Osteocyte (in vitro differentiated cells): Measurements from ENCODE around the gene SYNPO2. TPM values are rescaled to one million over a fixed set of nuclear protein-coding genes. Genes with fewer than 3 reads are reported as not detected.

Source experiments
- DNase-seq: peaks from one replicate; pipeline ENCODE4 v3.0.0; 2021; ENCODE audit warnings: mixed read lengths; ENCODE audit not compliant: unreplicated experiment; ENCODE audit errors: extremely low spot score
- H3K27ac Mint-ChIP-seq: one replicate; pipeline ENCODE4 v1.8.0; 2021; ENCODE audit warnings: mild to moderate bottlenecking, mixed read lengths; ENCODE audit not compliant: unreplicated experiment
- H3K27me3 Mint-ChIP-seq: one replicate; pipeline ENCODE4 v1.8.0; 2021; ENCODE audit warnings: mixed read lengths; ENCODE audit not compliant: unreplicated experiment
- H3K36me3 Mint-ChIP-seq: one replicate; pipeline ENCODE4 v1.8.0; 2021; ENCODE audit warnings: mixed read lengths; ENCODE audit not compliant: unreplicated experiment
- H3K4me1 Mint-ChIP-seq: one replicate; pipeline ENCODE4 v1.8.0; 2021; ENCODE audit warnings: mixed read lengths; ENCODE audit not compliant: unreplicated experiment
- H3K4me3 Mint-ChIP-seq: one replicate; pipeline ENCODE4 v1.8.0; 2021; ENCODE audit warnings: mild to moderate bottlenecking, moderate library complexity, mixed read lengths; ENCODE audit not compliant: unreplicated experiment
- H3K9me3 Mint-ChIP-seq: one replicate; pipeline ENCODE4 v1.8.0; 2021; ENCODE audit warnings: mixed read lengths; ENCODE audit not compliant: unreplicated experiment
- CTCF ChIP-seq: fragments of 200-600 bp; sonication (generic); IDR thresholded peaks from 2 replicates; pipeline ENCODE4 v1.5.0; 2021; ENCODE audit warnings: antibody characterized with exemption, mild to moderate bottlenecking, moderate library complexity
- total RNA-seq: library from RNA; stranded (reverse); gene quantifications from 2 replicates; pipeline ENCODE4 v1.2.1, GENCODE V29; 2021

The SYNPO2 gene
- total RNA-seq, 1 donor from 2014 or later = 4.1 TPM

- no peak for TF ChIP-seq CTCF
- no peak for DNase-seq
- H3K4me3 Mint-ChIP-seq = no peak overlapping the region
- no peak overlapping the region for H3K27ac Mint-ChIP-seq
- H3K4me1 Mint-ChIP-seq = peaks cover 14% of the 10 kb centered on the region
- no peaks in the 10 kb centered on the region for H3K9me3 Mint-ChIP-seq
- no peaks in the 10 kb centered on the region for H3K36me3 Mint-ChIP-seq
- peaks cover 5% of the 10 kb centered on the region for H3K27me3 Mint-ChIP-seq
Observed at GRCh38 chr4:118894034-118894433, 5.4 kb downstream of the SYNPO2 start.

GRCh38 chr4:118898221-118898620 lies 9.6 kb downstream of the SYNPO2 start:
- H3K9me3 Mint-ChIP-seq = no peaks in the 10 kb centered on the region
- H3K27me3 Mint-ChIP-seq = no peaks in the 10 kb centered on the region
- DNase-seq = no peak
- H3K27ac Mint-ChIP-seq = no peak overlapping the region
- no peaks in the 10 kb centered on the region for H3K36me3 Mint-ChIP-seq
- peaks cover 3% of the 10 kb centered on the region for H3K4me1 Mint-ChIP-seq
- TF ChIP-seq CTCF = no peak
- H3K4me3 Mint-ChIP-seq = no peak overlapping the region

- no peak for TF ChIP-seq CTCF
Observed at GRCh38 chr4:118898684-118899138, 10.1 kb downstream of the SYNPO2 start.

GRCh38 chr4:118904418-118904817 lies 15.8 kb downstream of the SYNPO2 start:
- no peak for DNase-seq
- H3K27ac Mint-ChIP-seq = peak overlapping the region; percentile 52

More at GRCh38 chr4:118898684-118899138, 10.1 kb downstream of the SYNPO2 start:
- Mint-ChIP-seq H3K9me3 (no peaks in the 10 kb centered on the region), H3K4me1 (peaks cover 4% of the 10 kb centered on the region), H3K27me3 (no peaks in the 10 kb centered on the region), H3K27ac (no peak overlapping the region), H3K4me3 (no peak overlapping the region), H3K36me3 (no peaks in the 10 kb centered on the region)
- DNase-seq = no peak

GRCh38 chr4:118904935-118905334 lies 16.3 kb downstream of the SYNPO2 start:
- no peak for TF ChIP-seq CTCF
- peak overlapping the region; percentile 5 for H3K4me3 Mint-ChIP-seq
- H3K4me1 Mint-ChIP-seq = peaks cover 21% of the 10 kb centered on the region
- H3K27ac Mint-ChIP-seq = peak overlapping the region; percentile 52
- no peaks in the 10 kb centered on the region for H3K27me3 Mint-ChIP-seq
- no peak for DNase-seq
- no peaks in the 10 kb centered on the region for H3K36me3 Mint-ChIP-seq
- no peaks in the 10 kb centered on the region for H3K9me3 Mint-ChIP-seq

More at GRCh38 chr4:118904418-118904817, 15.8 kb downstream of the SYNPO2 start:
- H3K9me3 Mint-ChIP-seq = no peaks in the 10 kb centered on the region
- no peaks in the 10 kb centered on the region for H3K27me3 Mint-ChIP-seq
- H3K4me3 Mint-ChIP-seq = no peak overlapping the region
- no peak for TF ChIP-seq CTCF
- no peaks in the 10 kb centered on the region for H3K36me3 Mint-ChIP-seq
- peaks cover 21% of the 10 kb centered on the region for H3K4me1 Mint-ChIP-seq
